Central memory CD8-positive, alpha-beta T cell (primary cell): ENCODE data around the gene HOXA9.

Experiments used
- ATAC-seq: fragments of 150-1000 bp; cut with Tn5 transposase; replicated peaks from 2 replicates; pipeline ENCODE4 v1.10.0; 2022; ENCODE audit warnings: mild to moderate bottlenecking, moderate FRiP score, moderate number of reproducible peaks; ENCODE audit not compliant: poor library complexity, severe bottlenecking; ENCODE audit errors: extremely low read depth
- DNase-seq, 2 donors: peaks; one replicate each; pipeline ENCODE4 v3.0.0; 2021; ENCODE audit warnings: low spot score in 2 of 2
- H3K27ac Mint-ChIP-seq: one replicate; pipeline ENCODE4 v1.8.0; 2022; ENCODE audit warnings: low read depth, mild to moderate bottlenecking, moderate library complexity, mixed read lengths
- H3K27me3 Mint-ChIP-seq: one replicate; pipeline ENCODE4 v1.8.0; 2022; ENCODE audit warnings: mixed read lengths
- H3K36me3 Mint-ChIP-seq: one replicate; pipeline ENCODE4 v1.8.0; 2022; ENCODE audit warnings: mild to moderate bottlenecking, moderate library complexity, mixed read lengths; ENCODE audit not compliant: insufficient read depth
- H3K4me1 Mint-ChIP-seq: one replicate; pipeline ENCODE4 v1.8.0; 2022; ENCODE audit warnings: mixed read lengths
- H3K4me3 Mint-ChIP-seq: one replicate; pipeline ENCODE4 v1.8.0; 2022; ENCODE audit warnings: mild to moderate bottlenecking, moderate library complexity, mixed read lengths
- H3K9me3 Mint-ChIP-seq: one replicate; pipeline ENCODE4 v1.8.0; 2022; ENCODE audit warnings: mixed read lengths

HOXA9 gene

DNA sequence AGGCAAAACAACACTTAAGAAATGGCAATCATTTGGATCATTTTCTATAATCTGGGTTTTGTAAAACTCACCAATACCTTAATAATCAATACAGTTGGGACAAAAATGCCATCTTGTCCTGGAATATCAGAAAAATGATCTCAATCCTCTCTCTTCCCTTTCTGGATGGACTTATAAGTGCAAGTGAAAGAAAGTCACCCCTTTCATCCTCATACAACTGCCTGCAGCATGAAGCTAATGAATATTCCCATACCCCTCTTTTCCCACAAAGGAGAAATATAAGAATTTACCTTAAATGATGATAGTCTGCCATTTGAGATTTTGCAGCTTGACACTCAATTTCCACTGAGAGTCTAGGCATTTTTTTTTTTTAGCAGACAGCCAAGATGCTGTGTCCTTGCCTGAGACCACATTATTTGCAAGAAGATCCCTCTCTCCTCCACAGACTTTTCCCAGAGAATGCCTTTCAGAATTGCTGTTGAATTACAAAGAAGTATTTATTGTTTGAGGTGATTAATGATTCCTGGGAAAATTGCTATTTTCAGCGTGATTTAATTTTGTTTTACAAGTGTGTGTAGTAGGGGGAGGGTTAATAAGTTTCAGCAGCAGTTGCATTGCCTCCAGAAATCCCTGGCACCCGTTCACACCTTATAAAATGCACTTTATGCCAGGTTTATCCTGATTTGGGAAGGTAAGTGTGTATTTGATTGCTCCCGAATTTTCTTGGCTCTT is 38.6 kb downstream of the HOXA9 start:
- Mint-ChIP-seq H3K27ac (no peak overlapping the region), H3K4me1 (no peaks in the 10 kb centered on the region), H3K36me3 (no peaks in the 10 kb centered on the region), H3K27me3 (peaks cover 60% of the 10 kb centered on the region), H3K4me3 (no peak overlapping the region), H3K9me3 (no peaks in the 10 kb centered on the region)
- no peak for ATAC-seq
- no peak for DNase-seq

DNA sequence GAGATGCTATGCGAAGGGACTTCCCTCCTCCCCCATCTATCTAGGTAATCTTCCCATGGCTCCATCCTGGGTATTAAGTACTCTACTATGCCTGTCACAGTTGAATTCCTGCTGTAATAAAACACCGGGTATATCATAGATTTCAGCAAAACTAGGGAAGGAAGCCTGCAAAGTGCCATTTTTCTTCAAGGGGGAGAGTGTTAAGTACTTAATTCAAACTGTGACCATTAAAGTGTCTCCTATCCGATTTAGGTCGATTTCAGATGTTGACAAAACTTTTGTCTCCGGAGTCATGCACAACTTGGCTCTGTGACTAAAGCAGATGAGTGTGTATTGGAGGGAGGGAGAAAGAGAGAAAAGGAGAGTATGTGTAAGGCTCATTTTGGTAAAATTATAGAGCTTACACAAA is 39.3 kb downstream of the HOXA9 start:
- DNase-seq (no peak), ATAC-seq (no peak)
- H3K36me3 Mint-ChIP-seq = no peaks in the 10 kb centered on the region
- H3K9me3 Mint-ChIP-seq = no peaks in the 10 kb centered on the region
- peaks cover 60% of the 10 kb centered on the region for H3K27me3 Mint-ChIP-seq
- no peak overlapping the region for H3K4me3 Mint-ChIP-seq
- H3K27ac Mint-ChIP-seq = no peak overlapping the region
- no peaks in the 10 kb centered on the region for H3K4me1 Mint-ChIP-seq

- no peaks in the 10 kb centered on the region for H3K4me1 Mint-ChIP-seq
- H3K27ac Mint-ChIP-seq = no peak overlapping the region
- ATAC-seq (no peak), DNase-seq (no peak)
- H3K27me3 Mint-ChIP-seq = peaks cover 60% of the 10 kb centered on the region
- no peak overlapping the region for H3K4me3 Mint-ChIP-seq
- no peaks in the 10 kb centered on the region for H3K36me3 Mint-ChIP-seq
- H3K9me3 Mint-ChIP-seq = no peaks in the 10 kb centered on the region
These were observed 40.2 kb downstream of the HOXA9 start for GRCh38 chr7:27124902-27125689.

DNA sequence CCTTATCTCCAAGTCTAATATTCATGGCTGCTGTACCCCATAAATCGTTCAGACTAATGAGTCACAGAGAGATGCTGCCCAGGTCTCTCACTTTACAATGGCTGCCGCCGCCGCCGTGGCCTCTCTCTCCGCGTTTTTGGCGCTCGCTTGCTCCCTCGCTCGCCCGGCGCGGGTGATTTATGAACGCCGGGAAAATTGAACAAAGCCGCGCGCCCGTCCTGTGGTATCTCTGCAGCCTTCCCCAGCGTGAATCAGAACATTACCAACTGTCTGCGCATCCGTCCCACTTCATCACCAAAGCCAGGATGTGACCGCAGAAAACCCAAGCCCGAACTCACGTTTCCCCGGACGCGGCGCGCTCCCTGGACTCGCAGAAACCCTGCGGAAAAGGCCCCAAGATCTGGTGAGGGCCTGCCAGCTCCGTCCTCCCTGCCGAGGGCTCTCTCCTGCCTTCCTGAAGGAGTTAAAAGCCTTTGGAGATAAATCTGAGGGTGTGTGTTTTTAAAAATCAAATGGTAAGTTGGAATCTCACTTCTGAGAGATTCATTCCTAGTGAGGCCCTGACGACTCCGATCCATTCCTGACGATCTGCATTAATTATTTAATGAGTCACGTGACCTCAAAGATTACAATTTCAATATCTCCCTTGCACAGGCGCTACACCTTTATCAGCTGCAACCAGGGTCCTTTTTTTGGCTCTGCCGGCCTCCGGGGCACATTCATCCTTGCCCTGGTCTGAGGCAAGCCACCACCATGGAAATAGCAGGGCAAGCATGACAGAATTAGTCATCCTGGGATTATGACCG is 41.0 kb downstream of the HOXA9 start:
- Mint-ChIP-seq H3K36me3 (no peaks in the 10 kb centered on the region), H3K4me1 (no peaks in the 10 kb centered on the region), H3K9me3 (no peaks in the 10 kb centered on the region), H3K27me3 (peaks cover 58% of the 10 kb centered on the region), H3K27ac (no peak overlapping the region), H3K4me3 (no peak overlapping the region)
- ATAC-seq (no peak), DNase-seq (no peak)

DNA sequence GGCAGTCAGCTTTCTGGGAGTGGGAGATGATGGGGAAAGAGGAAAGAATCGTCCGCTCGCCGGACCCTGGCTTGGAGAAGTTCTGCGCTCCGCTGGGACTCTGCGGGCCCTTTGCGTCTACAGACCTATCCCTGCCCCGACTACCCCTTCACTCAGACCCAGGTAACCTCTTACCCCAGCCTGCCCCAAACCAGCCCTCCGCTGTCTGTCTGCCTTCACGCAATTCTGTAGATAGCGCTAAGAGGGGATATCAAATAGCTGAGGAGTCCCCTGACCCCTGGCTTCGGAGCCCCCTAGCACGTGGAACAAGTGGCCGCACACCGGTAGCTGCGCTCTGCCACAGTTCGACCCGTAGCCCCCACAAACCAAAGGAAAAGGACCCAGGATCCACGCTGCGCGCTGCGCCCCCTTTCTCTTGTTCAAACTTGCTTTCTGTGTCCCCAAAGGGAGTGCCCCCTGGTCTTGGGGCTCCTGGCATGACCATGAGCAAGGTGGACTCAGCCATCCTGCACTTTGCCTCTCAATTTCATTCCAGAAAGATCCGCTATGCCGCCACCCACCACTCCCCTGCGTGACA is 41.8 kb downstream of the HOXA9 start:
- no peaks in the 10 kb centered on the region for H3K9me3 Mint-ChIP-seq
- ATAC-seq (no peak), DNase-seq (no peak)
- peaks cover 51% of the 10 kb centered on the region for H3K27me3 Mint-ChIP-seq
- no peak overlapping the region for H3K4me3 Mint-ChIP-seq
- no peaks in the 10 kb centered on the region for H3K36me3 Mint-ChIP-seq
- no peaks in the 10 kb centered on the region for H3K4me1 Mint-ChIP-seq
- H3K27ac Mint-ChIP-seq = no peak overlapping the region

GRCh38 chr7:27123007-27123476 is 42.3 kb downstream of the HOXA9 start:
- ATAC-seq = no peak

GRCh38 chr7:27122077-27122910 is 43.0 kb downstream of the HOXA9 start:
- H3K36me3 Mint-ChIP-seq = no peaks in the 10 kb centered on the region
- no peaks in the 10 kb centered on the region for H3K4me1 Mint-ChIP-seq
- DNase-seq (no peak), ATAC-seq (no peak)
- no peaks in the 10 kb centered on the region for H3K9me3 Mint-ChIP-seq
- no peak overlapping the region for H3K27ac Mint-ChIP-seq
- H3K27me3 Mint-ChIP-seq = peaks cover 48% of the 10 kb centered on the region
- no peak overlapping the region for H3K4me3 Mint-ChIP-seq

More at GRCh38 chr7:27123007-27123476, 42.3 kb downstream of the HOXA9 start:
- Mint-ChIP-seq H3K4me3 (no peak overlapping the region), H3K27ac (no peak overlapping the region), H3K36me3 (no peaks in the 10 kb centered on the region), H3K27me3 (peaks cover 48% of the 10 kb centered on the region), H3K9me3 (no peaks in the 10 kb centered on the region), H3K4me1 (no peaks in the 10 kb centered on the region)
- no peak for DNase-seq

DNA sequence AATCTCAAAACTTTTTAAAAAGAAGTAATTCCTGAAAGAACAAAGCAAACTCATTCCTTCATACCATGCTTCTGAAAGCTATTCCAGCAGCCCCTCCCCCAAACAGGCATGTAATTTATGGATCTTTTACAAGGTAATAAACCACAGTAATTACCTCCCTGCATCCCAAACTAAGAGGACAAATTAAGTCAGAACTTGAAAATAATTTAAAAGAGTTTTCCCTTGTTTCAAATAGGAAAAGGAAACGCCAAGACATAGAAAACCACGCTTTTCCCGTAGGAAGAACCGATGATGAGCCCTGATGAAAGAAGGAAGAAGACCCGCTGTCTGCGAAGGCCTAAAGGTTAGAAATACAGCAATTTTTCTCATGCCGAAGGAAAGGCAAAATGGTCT is 43.7 kb downstream of the HOXA9 start:
- DNase-seq = no peak
- H3K36me3 Mint-ChIP-seq = no peaks in the 10 kb centered on the region
- H3K27me3 Mint-ChIP-seq = peaks cover 46% of the 10 kb centered on the region
- no peak overlapping the region for H3K4me3 Mint-ChIP-seq
- H3K9me3 Mint-ChIP-seq = no peaks in the 10 kb centered on the region
- ATAC-seq = no peak
- H3K4me1 Mint-ChIP-seq = no peaks in the 10 kb centered on the region
- no peak overlapping the region for H3K27ac Mint-ChIP-seq

DNA sequence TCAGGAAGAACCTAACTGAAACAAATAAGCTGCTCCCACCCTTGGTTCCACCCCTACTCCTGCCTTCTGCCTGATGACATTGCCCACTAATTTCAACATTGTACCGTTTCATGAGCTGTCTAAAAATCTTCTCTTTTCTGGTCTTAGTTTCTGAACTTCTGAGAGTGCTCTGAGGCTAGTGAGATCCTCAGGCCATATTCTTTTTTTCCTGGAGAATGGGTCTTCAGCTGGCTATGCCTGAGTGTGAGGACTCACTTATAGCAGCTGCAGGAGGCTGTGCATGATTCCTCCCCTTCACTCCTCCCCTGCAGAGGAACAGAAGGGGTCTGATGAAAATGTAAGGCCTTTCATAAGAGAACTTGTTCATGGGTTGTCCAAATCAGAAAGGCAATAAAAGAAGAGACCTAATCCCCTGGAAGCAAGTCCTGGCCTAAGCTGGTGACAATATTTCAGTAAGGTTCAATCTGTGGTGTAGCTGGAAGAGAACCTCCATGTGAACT is 45.9 kb downstream of the HOXA9 start:
- H3K9me3 Mint-ChIP-seq = no peaks in the 10 kb centered on the region
- no peak for DNase-seq
- H3K4me1 Mint-ChIP-seq = no peaks in the 10 kb centered on the region
- H3K27me3 Mint-ChIP-seq = peaks cover 24% of the 10 kb centered on the region
- ATAC-seq = no peak
- no peak overlapping the region for H3K27ac Mint-ChIP-seq
- H3K36me3 Mint-ChIP-seq = no peaks in the 10 kb centered on the region
- H3K4me3 Mint-ChIP-seq = no peak overlapping the region

DNA sequence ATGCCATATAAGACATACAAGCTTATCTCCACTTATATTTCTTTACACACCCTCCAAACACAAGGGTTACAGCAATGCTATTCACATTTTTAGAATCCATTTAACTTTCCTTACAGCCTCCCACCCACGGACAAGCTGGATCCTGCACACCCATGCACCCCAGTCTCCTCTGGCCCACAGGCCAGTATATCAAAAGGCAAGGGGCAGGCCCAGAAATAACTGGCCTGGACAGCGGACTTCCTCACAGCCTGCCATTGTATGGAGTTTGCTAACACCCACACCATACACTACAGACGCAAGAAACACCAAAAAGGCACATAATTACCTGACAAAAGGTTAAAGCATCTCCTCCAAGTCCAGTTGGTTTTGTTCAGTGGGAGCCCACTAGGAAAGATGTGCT is 46.8 kb downstream of the HOXA9 start:
- ATAC-seq (no peak), DNase-seq (no peak)
- Mint-ChIP-seq H3K4me1 (no peaks in the 10 kb centered on the region), H3K36me3 (no peaks in the 10 kb centered on the region), H3K9me3 (no peaks in the 10 kb centered on the region), H3K27me3 (peaks cover 15% of the 10 kb centered on the region), H3K27ac (no peak overlapping the region), H3K4me3 (no peak overlapping the region)

- H3K4me1 Mint-ChIP-seq = no peaks in the 10 kb centered on the region
These were observed 47.3 kb downstream of the HOXA9 start for GRCh38 chr7:27117887-27118491.

More at GRCh38 chr7:27117887-27118491, 47.3 kb downstream of the HOXA9 start:
- Mint-ChIP-seq H3K4me3 (no peak overlapping the region), H3K9me3 (no peaks in the 10 kb centered on the region), H3K27ac (no peak overlapping the region), H3K36me3 (no peaks in the 10 kb centered on the region), H3K27me3 (peaks cover 14% of the 10 kb centered on the region)
- DNase-seq (no peak), ATAC-seq (no peak)
